Measurements from ENCODE around the gene SLC16A10.

- TF ChIP-seq EZH2 (IDR thresholded peaks at IDR 0.05) (no peak), POLR2AphosphoS5 (IDR thresholded peaks at IDR 0.05; ENCODE audit: borderline replicate concordance, low read depth, low read length) (no peak)
These were observed 25.8 kb upstream of the SLC16A10 start for GRCh38 chr6:111061508-111061907.
